Measurements from ENCODE around the gene ANKFN1.

DNA sequence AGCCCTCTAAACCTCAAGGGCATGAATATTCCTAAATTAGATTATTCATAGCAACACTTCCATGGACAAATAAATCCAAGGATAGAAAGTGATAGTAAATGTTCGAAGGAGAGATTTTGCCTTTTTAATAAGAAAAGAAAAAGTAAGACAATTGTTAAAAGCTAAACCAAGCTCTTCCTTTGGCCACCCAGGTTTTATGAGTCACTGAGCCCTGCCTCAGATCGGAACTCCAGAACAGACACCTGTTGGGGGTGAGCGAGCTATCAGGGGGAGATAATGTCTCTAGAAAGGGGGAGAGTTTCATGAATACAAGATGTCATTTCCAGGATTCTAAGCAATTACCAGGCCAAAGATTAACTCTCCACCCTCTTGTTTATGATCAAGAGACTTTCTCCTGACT lies 171.4 kb downstream of the ANKFN1 start:
- TF ChIP-seq POLR2A (IDR thresholded peaks at IDR 0.05) (no peak), CTCF (IDR thresholded peaks at IDR 0.05 in 4 of 5, conservative IDR thresholded peaks at IDR 0.05 in 1 of 5) (no peak)
